Measurements from ENCODE around the gene P4HB.

GRCh38 chr17:81851423-81851822 is 8.9 kb downstream of the P4HB start:
- TF ChIP-seq CTCF (conservative IDR thresholded peaks at IDR 0.05) (no peak), ZFX (IDR thresholded peaks at IDR 0.05) (no peak)
